ENCODE results near the gene DUOXA1.

DUOXA1 gene

DNA sequence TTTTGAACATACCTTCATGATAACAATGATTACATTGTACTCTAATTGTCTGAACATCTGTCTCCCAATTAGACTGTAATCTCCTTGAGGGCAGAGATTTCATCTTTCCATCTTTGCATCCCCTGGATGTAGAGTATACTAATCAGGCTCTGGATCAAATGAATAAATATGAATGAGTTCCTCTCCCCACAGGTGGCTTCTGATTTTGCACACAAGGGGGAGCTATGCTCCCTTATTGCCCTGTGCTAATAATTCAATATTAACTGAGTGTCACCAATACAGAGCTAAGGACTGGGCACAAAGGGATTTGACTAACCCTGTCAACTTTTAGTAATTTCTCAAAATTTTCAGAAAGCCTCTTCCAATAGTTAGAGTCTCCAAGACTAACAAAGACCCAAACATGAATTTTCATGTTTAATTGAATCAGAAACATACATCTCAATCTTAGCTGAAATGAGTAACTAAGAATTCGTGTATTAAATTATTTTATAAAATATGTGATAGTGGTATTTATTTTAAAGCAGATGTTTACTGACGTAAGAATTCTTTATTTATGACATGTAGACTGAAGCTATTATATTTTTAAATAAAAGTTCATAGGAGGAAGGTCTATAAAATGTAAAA, 3.0 kb downstream of the DUOXA1 start:
- no peaks in the 10 kb centered on the region for H3K9me3 ChIP-seq (ENCODE audit: insufficient read depth, low read depth, low read length)
- H2AFZ ChIP-seq (ENCODE audit: low read length), result no peak overlapping the region
- H3K9me2 ChIP-seq (replicated peaks; ENCODE audit: low read depth, low read length), result no peaks in the 10 kb centered on the region
- H3K36me3 ChIP-seq (ENCODE audit: insufficient read depth, low read length), result no peaks in the 10 kb centered on the region
- no peaks in the 10 kb centered on the region for H3K79me2 ChIP-seq (ENCODE audit: insufficient read depth, low read length)
- no peak overlapping the region for H3K9ac ChIP-seq (ENCODE audit: low read depth, low read length, poor library complexity, severe bottlenecking)
- H3K27me3 ChIP-seq (ENCODE audit: insufficient read depth, low read length, poor library complexity, severe bottlenecking), result no peaks in the 10 kb centered on the region
- no peaks in the 10 kb centered on the region for H3F3A ChIP-seq (ENCODE audit: low read depth)
- H4K20me1 ChIP-seq (ENCODE audit: insufficient read depth, low read length, poor library complexity, severe bottlenecking), result no peaks in the 10 kb centered on the region
- no peak overlapping the region for H3K4me3 ChIP-seq (ENCODE audit: low read length, poor library complexity, severe bottlenecking)
- H3K4me2 ChIP-seq (ENCODE audit: low read depth, low read length, poor library complexity, severe bottlenecking), result no peak overlapping the region
- TF ChIP-seq, protein P1, sequence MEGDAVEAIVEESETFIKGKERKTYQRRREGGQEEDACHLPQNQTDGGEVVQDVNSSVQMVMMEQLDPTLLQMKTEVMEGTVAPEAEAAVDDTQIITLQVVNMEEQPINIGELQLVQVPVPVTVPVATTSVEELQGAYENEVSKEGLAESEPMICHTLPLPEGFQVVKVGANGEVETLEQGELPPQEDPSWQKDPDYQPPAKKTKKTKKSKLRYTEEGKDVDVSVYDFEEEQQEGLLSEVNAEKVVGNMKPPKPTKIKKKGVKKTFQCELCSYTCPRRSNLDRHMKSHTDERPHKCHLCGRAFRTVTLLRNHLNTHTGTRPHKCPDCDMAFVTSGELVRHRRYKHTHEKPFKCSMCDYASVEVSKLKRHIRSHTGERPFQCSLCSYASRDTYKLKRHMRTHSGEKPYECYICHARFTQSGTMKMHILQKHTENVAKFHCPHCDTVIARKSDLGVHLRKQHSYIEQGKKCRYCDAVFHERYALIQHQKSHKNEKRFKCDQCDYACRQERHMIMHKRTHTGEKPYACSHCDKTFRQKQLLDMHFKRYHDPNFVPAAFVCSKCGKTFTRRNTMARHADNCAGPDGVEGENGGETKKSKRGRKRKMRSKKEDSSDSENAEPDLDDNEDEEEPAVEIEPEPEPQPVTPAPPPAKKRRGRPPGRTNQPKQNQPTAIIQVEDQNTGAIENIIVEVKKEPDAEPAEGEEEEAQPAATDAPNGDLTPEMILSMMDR (conservative IDR thresholded peaks at IDR 0.05; ENCODE audit: low read length), result peak; percentile 94
- no peak for TF ChIP-seq EZH2phosphoT487 (IDR thresholded peaks at IDR 0.05; ENCODE audit: borderline replicate concordance)
- H3K4me1 ChIP-seq (ENCODE audit: insufficient read depth, low read length, poor library complexity, severe bottlenecking), result no peaks in the 10 kb centered on the region

DNA sequence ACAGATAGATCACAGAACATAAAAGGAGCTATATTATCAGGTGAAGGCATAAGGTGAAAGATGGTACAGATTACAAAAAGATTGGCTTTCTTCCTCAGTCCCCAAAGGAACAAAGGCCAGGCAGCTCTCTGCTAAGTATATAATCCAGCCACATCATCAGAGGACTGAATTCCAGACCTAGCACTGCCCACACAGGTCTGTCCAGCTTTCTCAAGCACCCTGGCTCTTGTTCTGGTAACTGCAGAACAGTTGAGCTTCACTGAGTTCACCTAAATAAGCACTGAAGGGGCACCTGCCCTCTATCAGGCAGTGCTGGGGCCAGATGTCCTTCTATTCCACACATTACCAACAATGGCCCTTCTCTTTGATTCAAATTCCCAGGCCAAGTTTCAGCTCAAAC, 6.3 kb downstream of the DUOXA1 start:
- Histone ChIP-seq H3K4me3 (ENCODE audit: low read length, poor library complexity, severe bottlenecking) (no peak overlapping the region), H3K4me1 (ENCODE audit: insufficient read depth, low read length, poor library complexity, severe bottlenecking) (no peaks in the 10 kb centered on the region), H2AFZ (ENCODE audit: low read length) (no peak overlapping the region), H4K20me1 (ENCODE audit: insufficient read depth, low read length, poor library complexity, severe bottlenecking) (no peaks in the 10 kb centered on the region), H3K79me2 (ENCODE audit: insufficient read depth, low read length) (no peaks in the 10 kb centered on the region), H3F3A (ENCODE audit: low read depth) (no peaks in the 10 kb centered on the region), H3K9me3 (ENCODE audit: insufficient read depth, low read depth, low read length) (no peaks in the 10 kb centered on the region), H3K9ac (ENCODE audit: low read depth, low read length, poor library complexity, severe bottlenecking) (no peak overlapping the region), H3K36me3 (ENCODE audit: insufficient read depth, low read length) (no peaks in the 10 kb centered on the region), H3K27me3 (ENCODE audit: insufficient read depth, low read length, poor library complexity, severe bottlenecking) (no peaks in the 10 kb centered on the region), H3K4me2 (ENCODE audit: low read depth, low read length, poor library complexity, severe bottlenecking) (no peak overlapping the region), H3K9me2 (replicated peaks; ENCODE audit: low read depth, low read length) (no peaks in the 10 kb centered on the region)
- TF ChIP-seq, protein P1 (conservative IDR thresholded peaks at IDR 0.05; ENCODE audit: low read length), result no peak
- no peak for TF ChIP-seq EZH2phosphoT487 (IDR thresholded peaks at IDR 0.05; ENCODE audit: borderline replicate concordance)

DNA sequence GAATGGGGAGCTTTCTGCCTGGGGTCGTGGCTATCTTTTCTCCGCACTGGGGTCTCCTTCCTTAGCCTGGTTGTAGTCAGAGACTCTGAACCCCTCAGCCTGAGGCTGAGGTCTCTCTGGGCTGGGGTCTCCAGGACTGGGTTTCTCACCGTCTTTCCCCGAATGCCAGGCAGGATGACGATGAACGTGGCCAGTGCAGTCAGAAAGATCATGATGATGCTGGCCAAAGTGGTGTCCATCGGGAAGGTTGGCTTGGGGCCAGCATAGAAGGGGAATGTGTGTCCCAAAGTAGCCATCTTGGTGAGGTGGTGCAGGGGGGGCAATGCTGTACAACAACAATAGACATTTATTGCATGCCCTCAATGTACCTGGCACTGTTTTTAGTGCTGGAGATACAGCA, 7.0 kb downstream of the DUOXA1 start:
- Histone ChIP-seq H3K79me2 (ENCODE audit: insufficient read depth, low read length) (no peaks in the 10 kb centered on the region), H4K20me1 (ENCODE audit: insufficient read depth, low read length, poor library complexity, severe bottlenecking) (no peaks in the 10 kb centered on the region), H3K27me3 (ENCODE audit: insufficient read depth, low read length, poor library complexity, severe bottlenecking) (no peaks in the 10 kb centered on the region), H2AFZ (ENCODE audit: low read length) (no peak overlapping the region), H3K9me2 (replicated peaks; ENCODE audit: low read depth, low read length) (no peaks in the 10 kb centered on the region), H3K36me3 (ENCODE audit: insufficient read depth, low read length) (no peaks in the 10 kb centered on the region), H3K9me3 (ENCODE audit: insufficient read depth, low read depth, low read length) (no peaks in the 10 kb centered on the region), H3K4me3 (ENCODE audit: low read length, poor library complexity, severe bottlenecking) (no peak overlapping the region), H3K9ac (ENCODE audit: low read depth, low read length, poor library complexity, severe bottlenecking) (no peak overlapping the region), H3K4me2 (ENCODE audit: low read depth, low read length, poor library complexity, severe bottlenecking) (no peak overlapping the region), H3K4me1 (ENCODE audit: insufficient read depth, low read length, poor library complexity, severe bottlenecking) (no peaks in the 10 kb centered on the region), H3F3A (ENCODE audit: low read depth) (no peaks in the 10 kb centered on the region)
- TF ChIP-seq EZH2phosphoT487 (IDR thresholded peaks at IDR 0.05; ENCODE audit: borderline replicate concordance), result no peak

All from Loucy (cell line).